Measurements from ENCODE around the gene MAP2K6. TPM values are rescaled to one million over a fixed set of nuclear protein-coding genes. Genes with fewer than 3 reads are reported as not detected.
A peak's percentile ranks its signal among the peaks of the same experiment; 100 is the strongest.

MAP2K6 gene
- total and polyA plus RNA-seq, 10 of the 15 experiments (the other 5 are each of a cell fraction or from before 2014, with no cell fraction given) = 15.6 to 70.3 (median 22.9) TPM

DNA sequence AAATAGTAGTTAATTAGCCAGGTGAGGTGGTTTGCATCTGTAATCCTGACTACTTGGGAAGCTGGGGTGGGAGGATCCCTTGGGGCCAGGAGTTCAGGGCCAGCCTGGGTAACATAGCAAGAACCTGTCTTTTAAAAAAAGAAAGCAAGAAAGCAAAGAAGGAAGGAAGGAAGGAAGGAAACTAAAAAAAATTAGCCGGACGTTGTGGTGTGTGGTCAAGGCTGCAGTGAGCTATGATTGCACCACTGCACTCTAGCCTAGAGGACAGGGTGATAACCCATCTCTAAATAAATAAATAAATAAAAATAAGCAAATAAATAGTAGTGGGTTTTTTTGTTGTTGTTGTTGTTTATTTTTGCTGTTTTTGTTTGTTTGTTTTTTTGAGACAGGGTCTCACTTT lies 39.3 kb upstream of the MAP2K6 start:
- intact Hi-C loops (cut with micrococcal nuclease; ENCODE audit: unreplicated experiment) = no loop called here
- Histone ChIP-seq H3K4me3 (no peak overlapping the region), H3K79me2 (ENCODE audit: control insufficient read depth, insufficient read depth, low read length) (no peaks in the 10 kb centered on the region), H3K36me3 (ENCODE audit: control insufficient read depth in 2 of 2, insufficient read depth in 2 of 2, low read length in 1 of 2) (no peaks in the 10 kb centered on the region), H3K27me3 (replicated peaks in 1 of 2; ENCODE audit: control insufficient read depth in 2 of 2, insufficient read depth in 2 of 2, low read length in 1 of 2) (no peaks in the 10 kb centered on the region), H4K20me1 (ENCODE audit: control insufficient read depth, insufficient read depth) (no peaks in the 10 kb centered on the region), H3K27ac (ENCODE audit: control insufficient read depth, insufficient read depth) (no peak overlapping the region), H3K4me2 (ENCODE audit: control insufficient read depth, insufficient read depth) (no peak overlapping the region), H2AFZ (ENCODE audit: control insufficient read depth, low read depth, low read length) (no peak overlapping the region), H3K9ac (ENCODE audit: control insufficient read depth, insufficient read depth, low read length) (no peak overlapping the region), H3K9me3 (replicated peaks; ENCODE audit: control insufficient read depth, insufficient read depth, low read length) (no peaks in the 10 kb centered on the region), H3K4me1 (ENCODE audit: control insufficient read depth, insufficient read depth, low read length) (no peaks in the 10 kb centered on the region)
- in situ Hi-C loops (cut with MboI) = no loop called here
- RAD21 ChIA-PET (ENCODE audit: unreplicated experiment) = no interaction called here
- TF ChIP-seq ETV6 (conservative IDR thresholded peaks at IDR 0.05 in 1 of 2, IDR thresholded peaks at IDR 0.05 in 1 of 2; ENCODE audit: borderline replicate concordance in 1 of 2, low read depth in 1 of 2) (peak in 1 of 2 experiments; percentile 79; a peak in 2 of 4 replicates), RUNX3 (IDR thresholded peaks at IDR 0.05; ENCODE audit: low read length) (peak; percentile 40; the same call in 1 of the 2 replicates)
- TF ChIP-seq, protein P1, sequence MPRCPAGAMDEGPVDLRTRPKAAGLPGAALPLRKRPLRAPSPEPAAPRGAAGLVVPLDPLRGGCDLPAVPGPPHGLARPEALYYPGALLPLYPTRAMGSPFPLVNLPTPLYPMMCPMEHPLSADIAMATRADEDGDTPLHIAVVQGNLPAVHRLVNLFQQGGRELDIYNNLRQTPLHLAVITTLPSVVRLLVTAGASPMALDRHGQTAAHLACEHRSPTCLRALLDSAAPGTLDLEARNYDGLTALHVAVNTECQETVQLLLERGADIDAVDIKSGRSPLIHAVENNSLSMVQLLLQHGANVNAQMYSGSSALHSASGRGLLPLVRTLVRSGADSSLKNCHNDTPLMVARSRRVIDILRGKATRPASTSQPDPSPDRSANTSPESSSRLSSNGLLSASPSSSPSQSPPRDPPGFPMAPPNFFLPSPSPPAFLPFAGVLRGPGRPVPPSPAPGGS (IDR thresholded peaks at IDR 0.05; ENCODE audit: borderline replicate concordance, insufficient read depth, low read depth, low read length, poor library complexity, severe bottlenecking) = no peak
- ATAC-seq = peak; percentile 30; the same call in 2 of the 3 replicates
- SMC1A ChIA-PET (ENCODE audit: uncharacterized antibody, unreplicated experiment) = no interaction called here
- CTCF ChIA-PET = interaction anchor here (0.7 kb wide), 1 partner anchor 43 kb away, joined by 3 read pairs; no protein-coding TSS in a partner anchor
- no TSS peak for BruUV-seq (replicated peaks)
- POLR2A ChIA-PET = no interaction called here
- WGBS (ENCODE audit: insufficient coverage, insufficient replicate concordance, low lambda C conversion rate, missing lambda C conversion rate) = 38% methylated on average over 2 of the region's 2 CpGs
- no peak for DNase-seq (ENCODE audit: low read depth, low spot score)
- FAIRE-seq = no peak

DNA sequence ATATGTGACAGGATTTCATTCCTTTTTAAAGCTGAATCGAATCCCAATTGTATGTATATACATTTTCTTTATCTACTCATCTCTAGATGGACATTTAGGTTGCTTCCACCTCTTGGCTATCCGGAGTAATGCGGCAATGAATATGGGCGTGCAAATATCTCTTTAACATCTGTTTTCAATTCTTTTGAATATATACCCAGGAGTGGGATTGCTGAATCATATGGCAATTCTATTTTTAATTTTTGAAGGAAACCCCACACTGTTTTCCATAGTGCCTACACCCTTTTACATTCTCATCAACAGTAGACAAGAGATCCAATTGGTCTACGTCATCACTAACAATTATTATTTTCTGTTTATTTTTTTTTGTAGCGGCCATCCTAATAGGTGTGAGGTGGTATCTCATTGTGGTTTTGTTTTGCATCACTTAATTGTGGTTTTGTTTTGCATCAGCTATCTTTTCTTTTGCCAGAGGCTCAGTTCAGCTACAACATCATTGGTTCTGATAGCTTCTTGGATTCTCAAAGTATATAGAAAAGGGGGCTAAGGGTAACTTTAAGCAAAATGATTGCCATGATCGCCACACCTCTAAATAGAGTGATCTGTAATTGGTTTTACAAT lies 25.6 kb upstream of the MAP2K6 start:
- SMC1A ChIA-PET (ENCODE audit: uncharacterized antibody, unreplicated experiment) = interaction anchor here (0.7 to 1.6 kb wide), 3 partner anchors 15 to 100 kb away, joined by 3 to 5 read pairs (median 5); no protein-coding TSS in a partner anchor
- DNase-seq (ENCODE audit: low read depth, low spot score) = no peak

More for the DNA sequence above, 25.6 kb upstream of the MAP2K6 start:
- Histone ChIP-seq H3K79me2 (ENCODE audit: control insufficient read depth, insufficient read depth, low read length) (no peaks in the 10 kb centered on the region), H2AFZ (ENCODE audit: control insufficient read depth, low read depth, low read length) (no peak overlapping the region), H3K27ac (ENCODE audit: control insufficient read depth, insufficient read depth) (no peak overlapping the region), H3K4me3 (no peak overlapping the region), H4K20me1 (ENCODE audit: control insufficient read depth, insufficient read depth) (no peaks in the 10 kb centered on the region), H3K27me3 (replicated peaks in 1 of 2; ENCODE audit: control insufficient read depth in 2 of 2, insufficient read depth in 2 of 2, low read length in 1 of 2) (no peaks in the 10 kb centered on the region), H3K36me3 (ENCODE audit: control insufficient read depth in 2 of 2, insufficient read depth in 2 of 2, low read length in 1 of 2) (no peaks in the 10 kb centered on the region), H3K9me3 (replicated peaks; ENCODE audit: control insufficient read depth, insufficient read depth, low read length) (no peaks in the 10 kb centered on the region), H3K9ac (ENCODE audit: control insufficient read depth, insufficient read depth, low read length) (no peak overlapping the region), H3K4me1 (ENCODE audit: control insufficient read depth, insufficient read depth, low read length) (peaks cover 9% of the 10 kb centered on the region), H3K4me2 (ENCODE audit: control insufficient read depth, insufficient read depth) (no peak overlapping the region)
- intact Hi-C loops (cut with micrococcal nuclease; ENCODE audit: unreplicated experiment) (no loop called here), in situ Hi-C loops (cut with MboI) (no loop called here)
- WGBS (ENCODE audit: insufficient coverage, insufficient replicate concordance, low lambda C conversion rate, missing lambda C conversion rate) = 78% methylated on average over 7 of the region's 7 CpGs
- CTCF ChIA-PET = interaction anchor here (0.6 to 0.8 kb wide), 2 partner anchors 42 to 134 kb away, joined by 3 to 5 read pairs; no protein-coding TSS in a partner anchor
- TF ChIP-seq ZNF217 (IDR thresholded peaks at IDR 0.05) (no peak), RUNX3 (IDR thresholded peaks at IDR 0.05; ENCODE audit: low read length) (peak; percentile 58)
- RAD21 ChIA-PET (ENCODE audit: unreplicated experiment) = no interaction called here
- POLR2A ChIA-PET = no interaction called here
- FAIRE-seq (no peak), ATAC-seq (peak; percentile 49)
- BruUV-seq (replicated peaks) = no TSS peak
